H1 (cell line): ENCODE measurements around the gene DNAJC11. TPM values are rescaled to one million over a fixed set of nuclear protein-coding genes. Genes with fewer than 3 reads are reported as not detected.
A peak's percentile ranks its signal among the peaks of the same experiment; 100 is the strongest.

Source experiments
- CTCF ChIA-PET: fragments of 300-600 bp; sonication (Branson Sonifier 250); formaldehyde crosslinking; loops from one replicate; lab custom pipeline; 2021; ENCODE audit not compliant: partially characterized antibody; lab: Charles Lee
- POLR2A ChIA-PET: fragments of 300-600 bp; sonication (Branson Sonifier 250); formaldehyde crosslinking; loops from one replicate; lab custom pipeline; 2021; ENCODE audit warnings: inconsistent platforms; ENCODE audit not compliant: partially characterized antibody; lab: Charles Lee
- DNase-seq, 2 experiments: peaks; one replicate each; pipeline versions ENCODE4 v3.0.0 to v3.0.0-alpha.2; 2010 to 2022; ENCODE audit warnings: low spot score in 2 of 2, low read depth in 1 of 2, mixed read lengths in 1 of 2
- FAIRE-seq: peaks from 2 replicates; lab custom pipeline; 2011; peaks lifted over from hg19 to GRCh38; lab: Jason Lieb, UNC
- H2AFZ ChIP-seq: 2 replicates; pipeline ENCODE4 v1.8.1; 2012; ENCODE audit warnings: low read length, inconsistent platforms
- H2AK5ac ChIP-seq: 2 replicates; pipeline ENCODE4 v1.6.1; 2013; ENCODE audit warnings: low read depth, low read length
- H2BK120ac ChIP-seq: replicated peaks from 2 replicates; pipeline ENCODE3; 2013; ENCODE audit warnings: low read depth, low read length, inconsistent platforms
- H2BK12ac ChIP-seq: 2 replicates; pipeline ENCODE4 v1.6.1; 2013; ENCODE audit warnings: low read depth, low read length
- H2BK15ac ChIP-seq: 2 replicates; pipeline ENCODE4 v1.6.1; 2013; ENCODE audit warnings: low read length
- H2BK20ac ChIP-seq: 2 replicates; pipeline ENCODE4 v1.6.1; 2013; ENCODE audit warnings: low read length
- H2BK5ac ChIP-seq: 2 replicates; pipeline ENCODE4 v1.6.1; 2013; ENCODE audit warnings: low read depth, low read length
- H3K14ac ChIP-seq: 2 replicates; pipeline ENCODE4 v1.6.1; 2013; ENCODE audit warnings: inconsistent platforms; ENCODE audit not compliant: insufficient read length
- H3K18ac ChIP-seq: 2 replicates; pipeline ENCODE4 v1.6.1; 2013; ENCODE audit warnings: low read length; ENCODE audit errors: extremely low read depth
- H3K23ac ChIP-seq: 2 replicates; pipeline ENCODE4 v1.6.1; 2013; ENCODE audit warnings: inconsistent platforms; ENCODE audit not compliant: insufficient read length
- H3K23me2 ChIP-seq: 2 replicates; pipeline ENCODE4 v1.6.1; 2013; ENCODE audit warnings: low read depth, low read length
- H3K27ac ChIP-seq: 2 replicates; pipeline ENCODE4 v1.6.1; 2011; ENCODE audit warnings: low read depth, low read length, inconsistent platforms
- H3K27me3 ChIP-seq, 4 experiments: replicated peaks in 1 of 4; 1 replicate in 1 of 4; 2 replicates in 3 of 4; pipeline versions ENCODE4 v1.6.1 to v1.8.1; 2011 to 2013; ENCODE audit warnings: low read length in 3 of 4, mild to moderate bottlenecking in 3 of 4, inconsistent platforms in 2 of 4, mixed read lengths in 2 of 4, moderate library complexity in 1 of 4; ENCODE audit not compliant: control insufficient read depth in 3 of 4, insufficient read depth in 3 of 4; ENCODE audit errors: extremely low read depth in 1 of 4
- H3K36me3 ChIP-seq, 4 experiments: 2 replicates each; pipeline versions ENCODE4 v1.6.1 to v1.8.1; 2011 to 2013; ENCODE audit warnings: mild to moderate bottlenecking in 4 of 4, low read length in 3 of 4, moderate library complexity in 2 of 4, control low read depth in 1 of 4, inconsistent platforms in 1 of 4; ENCODE audit not compliant: insufficient read depth in 4 of 4, control insufficient read depth in 2 of 4
- H3K4ac ChIP-seq: replicated peaks from 2 replicates; pipeline ENCODE3; 2013; ENCODE audit warnings: low read length, low read depth, mixed read lengths, inconsistent platforms; ENCODE audit not compliant: insufficient read length
- H3K4me1 ChIP-seq, 4 experiments: replicated peaks in 1 of 4; 1 replicate in 1 of 4; 2 replicates in 3 of 4; pipeline versions ENCODE4 v1.6.1 to v1.8.1; 2011 to 2013; ENCODE audit warnings: low read length in 3 of 4, inconsistent platforms in 2 of 4, mixed read lengths in 1 of 4; ENCODE audit not compliant: insufficient read depth in 4 of 4, control insufficient read depth in 3 of 4
- H3K4me2 ChIP-seq, 2 experiments: 2 replicates each; pipeline versions ENCODE4 v1.6.1 to v1.8.1; 2011 to 2013; ENCODE audit warnings: low read depth in 2 of 2, low read length in 2 of 2, control low read depth in 1 of 2, inconsistent platforms in 1 of 2, mild to moderate bottlenecking in 1 of 2; ENCODE audit not compliant: insufficient read depth in 1 of 2
- H3K4me3 ChIP-seq, 4 experiments: fragments of 200-600, 300-600 bp in 1 of 4; sonication (generic), shearing (Covaris generic), sonication (Bioruptor Twin) in 1 of 4; 2 replicates each; pipeline versions ENCODE4 v1.5.1 to v1.8.1; 2011 to 2016; ENCODE audit warnings: low read length in 4 of 4, low read depth in 3 of 4, control low read depth in 2 of 4, inconsistent platforms in 2 of 4, mild to moderate bottlenecking in 2 of 4, mixed read lengths in 1 of 4, moderate library complexity in 1 of 4; ENCODE audit not compliant: insufficient read depth in 2 of 4; ENCODE audit errors: extremely low read depth in 1 of 4
- H3K56ac ChIP-seq: replicated peaks from 2 replicates; pipeline ENCODE3; 2013; ENCODE audit warnings: low read depth, mild to moderate bottlenecking, mixed read lengths, low read length, inconsistent platforms; ENCODE audit not compliant: insufficient read length
- H3K79me1 ChIP-seq: 2 replicates; pipeline ENCODE4 v1.6.1; 2013; ENCODE audit warnings: low read depth, low read length, control low read depth
- H3K79me2 ChIP-seq, 2 experiments: 2 replicates each; pipeline versions ENCODE4 v1.6.1 to v1.8.1; 2012 to 2013; ENCODE audit warnings: low read length in 2 of 2, mild to moderate bottlenecking in 2 of 2, inconsistent platforms in 1 of 2; ENCODE audit not compliant: insufficient read depth in 2 of 2, control insufficient read depth in 1 of 2
- H3K9ac ChIP-seq, 4 experiments: replicated peaks in 1 of 4; 1 replicate in 1 of 4; 2 replicates in 3 of 4; pipeline versions ENCODE4 v1.6.1 to v1.8.1; 2011 to 2013; ENCODE audit warnings: low read depth in 3 of 4, low read length in 3 of 4, control low read depth in 2 of 4, mild to moderate bottlenecking in 2 of 4, moderate library complexity in 2 of 4, inconsistent platforms in 1 of 4; ENCODE audit errors: extremely low read depth in 1 of 4
- H3K9me3 ChIP-seq, 2 experiments: 2 replicates each; pipeline versions ENCODE4 v1.6.1 to v1.8.1; 2012 to 2013; ENCODE audit warnings: mild to moderate bottlenecking in 2 of 2, moderate library complexity in 2 of 2, control low read depth in 1 of 2, inconsistent platforms in 1 of 2, low read depth in 1 of 2, low read length in 1 of 2, mixed read lengths in 1 of 2; ENCODE audit not compliant: insufficient read depth in 2 of 2
- H4K20me1 ChIP-seq, 2 experiments: replicated peaks in 1 of 2; 2 replicates each; pipeline versions ENCODE3 to v1.8.1; 2011 to 2013; ENCODE audit warnings: inconsistent platforms in 2 of 2, low read length in 2 of 2, mild to moderate bottlenecking in 1 of 2; ENCODE audit not compliant: insufficient read depth in 2 of 2, control insufficient read depth in 1 of 2
- H4K5ac ChIP-seq: 2 replicates; pipeline ENCODE4 v1.6.1; 2013; ENCODE audit warnings: low read length, low read depth, mixed read lengths, inconsistent platforms; ENCODE audit not compliant: insufficient read length
- H4K8ac ChIP-seq: 2 replicates; pipeline ENCODE4 v1.8.0; 2013; ENCODE audit warnings: mild to moderate bottlenecking, moderate library complexity, low read length, inconsistent platforms; ENCODE audit not compliant: insufficient read depth; ENCODE audit errors: extremely low read depth
- H4K91ac ChIP-seq: replicated peaks from 2 replicates; pipeline ENCODE3; 2013; ENCODE audit warnings: low read length, mixed read lengths, inconsistent platforms; ENCODE audit not compliant: insufficient read length
- BRCA1 ChIP-seq: IDR thresholded peaks from 2 replicates; pipeline ENCODE4 v1.6.1; 2012; ENCODE audit warnings: low read depth, low read length, improper control_type of control experiment
- CHD1 ChIP-seq: IDR thresholded peaks from 2 replicates; pipeline ENCODE4 v1.6.1; 2012; ENCODE audit warnings: low read depth, low read length, improper control_type of control experiment
- EGR1 ChIP-seq: IDR thresholded peaks from 2 replicates; pipeline ENCODE4 v1.6.1; 2011; ENCODE audit warnings: low read depth, low read length, borderline replicate concordance
- FOSL1 ChIP-seq: IDR thresholded peaks from 2 replicates; pipeline ENCODE4 v1.6.1; 2011; ENCODE audit warnings: mild to moderate bottlenecking, low read depth, low read length, moderate library complexity; ENCODE audit not compliant: insufficient read depth
- GTF2F1 ChIP-seq: IDR thresholded peaks from 2 replicates; pipeline ENCODE4 v1.6.1; 2012; ENCODE audit warnings: low read depth, low read length, improper control_type of control experiment, borderline replicate concordance
- HDAC2 ChIP-seq, 2 experiments: fragments of 300-600 bp in 1 of 2; sonication (generic) in 1 of 2; IDR thresholded peaks; 2 replicates each; pipeline ENCODE4 v1.6.1; 2011 to 2012; ENCODE audit warnings: low read depth in 2 of 2, low read length in 2 of 2, mild to moderate bottlenecking in 2 of 2, moderate library complexity in 2 of 2, borderline replicate concordance in 1 of 2, inconsistent platforms in 1 of 2
- NRF1 ChIP-seq: IDR thresholded peaks from 2 replicates; pipeline ENCODE4 v1.6.1; 2011; ENCODE audit warnings: mild to moderate bottlenecking, low read depth, low read length, improper control_type of control experiment
- POLR2A ChIP-seq, 2 experiments: IDR thresholded peaks; 1 replicate in 1 of 2; 2 replicates in 1 of 2; pipeline ENCODE4 v1.6.1; 2011; ENCODE audit warnings: low read depth in 2 of 2, low read length in 2 of 2, mild to moderate bottlenecking in 2 of 2; ENCODE audit errors: control extremely low read depth in 1 of 2
- POU5F1 ChIP-seq: IDR thresholded peaks from 2 replicates; pipeline ENCODE4 v1.6.1; 2011; ENCODE audit warnings: low read depth, mild to moderate bottlenecking, low read length, moderate library complexity
- SAP30 ChIP-seq: fragments of 300-600 bp; sonication (generic); IDR thresholded peaks from 2 replicates; pipeline ENCODE4 v1.7.1; 2012; ENCODE audit warnings: low read length, moderate library complexity, mild to moderate bottlenecking, inconsistent platforms; ENCODE audit not compliant: insufficient read depth, insufficient replicate concordance
- TCF12 ChIP-seq: IDR thresholded peaks from 2 replicates; pipeline ENCODE4 v1.6.1; 2011; ENCODE audit warnings: low read depth, mild to moderate bottlenecking, low read length
- WGBS, 2 experiments: shearing (Covaris generic) in 1 of 2; methylation state at CpG; one replicate each; pipeline versions ENCODE4 v1.1.6 to v1.1.7; 2013 to 2015; ENCODE audit warnings: low lambda C conversion rate in 2 of 2, mixed read lengths in 2 of 2, inconsistent platforms in 1 of 2, low coverage in 1 of 2, missing lambda C conversion rate in 1 of 2; ENCODE audit not compliant: insufficient replicate concordance in 2 of 2, insufficient coverage in 1 of 2, insufficient read length in 1 of 2; ENCODE audit errors: extremely low coverage in 1 of 2, missing lambda C conversion rate in 1 of 2; 5-methylcytosine and 5-hydroxymethylcytosine counted together
- polyA plus RNA-seq, 7 experiments: library from polyadenylated mRNA; depleted of rRNA in 3 of 7; stranded (reverse) in 5 of 7; unstranded in 2 of 7; fragments of >200 nt in 5 of 7; fragments of 200-250 nt in 2 of 7; gene quantifications; 1 replicate in 5 of 7; 2 replicates in 1 of 7; 4 replicates in 1 of 7; pipeline versions ENCODE4 v1.2.1 to v1.2.3, GENCODE V29; 2011 to 2013; ENCODE audit warnings: missing spikeins in 2 of 7, mixed read lengths in 2 of 7
- total RNA-seq: library from RNA; stranded (reverse); fragmentation: NEBNext Ultra II Directional; extraction: Animal tissue kit (Norgen Biotek cat#: 25700); gene quantifications from 2 replicates; pipeline ENCODE4 v1.2.1, GENCODE V29; 2021

The DNAJC11 gene
- total and polyA plus RNA-seq, 2 of the 8 experiments (the other 6 are each of a cell fraction or from before 2014, with no cell fraction given) = 43.9 to 90.9 TPM

- Histone ChIP-seq H3K27ac (no peak overlapping the region), H2AFZ (no peak overlapping the region), H2BK20ac (no peak overlapping the region), H2BK12ac (peak overlapping the region; percentile 50; the same call in 1 of the 2 replicates), H3K79me1 (peaks cover 21% of the 10 kb centered on the region), H3K9ac (peak overlapping the region; percentile 56 to 91 (median 78)), H3K18ac (peak overlapping the region; percentile 97), H3K36me3 (peaks cover 8 to 20% (median 18%) of the 10 kb centered on the region in 4 experiments; a peak in 7 of 8 replicates), H4K5ac (peak overlapping the region; percentile 23), H3K4me1 (peaks cover 2 to 13% (median 9%) of the 10 kb centered on the region in 4 experiments), H3K4me2 (peak overlapping the region; percentile 91 to 94), H3K56ac (peak overlapping the region; percentile 67), H3K79me2 (peaks cover 22 to 54% of the 10 kb centered on the region in 2 experiments; a peak in 3 of 4 replicates), H2BK120ac (no peak overlapping the region), H3K4me3 (peak overlapping the region; percentile 75 to 92 (median 86)), H3K14ac (no peak overlapping the region), H4K91ac (peak overlapping the region; percentile 79), H2BK5ac (peak overlapping the region; percentile 24; the same call in 1 of the 2 replicates), H4K8ac (no peak overlapping the region), H2BK15ac (no peak overlapping the region), H4K20me1 (peaks cover 27 to 32% of the 10 kb centered on the region in 2 experiments), H3K9me3 (no peaks in the 10 kb centered on the region), H3K4ac (peak overlapping the region; percentile 95), H3K23me2 (peaks cover 18% of the 10 kb centered on the region), H2AK5ac (no peak overlapping the region; the same call in 1 of the 2 replicates), H3K27me3 (no peaks in the 10 kb centered on the region; a peak in 1 of 7 replicates), H3K23ac (no peak overlapping the region)
- WGBS, 2 experiments = 4% methylated on average over 40 of the region's 40 CpGs; no CpG with 5 or more reads in 1 of the 2 experiments
- POLR2A ChIA-PET = interaction anchor here (0.6 to 10.8 kb wide), 20 partner anchors 9 to 402 kb away, joined by 3 to 196 read pairs (median 4); partner anchors contain the start of genes NOL9, PHF13, TAS1R1 and THAP3
- CTCF ChIA-PET = interaction anchor here (0.7 to 3.3 kb wide), 15 partner anchors 9 to 163 kb away, joined by 3 to 16 read pairs (median 4); partner anchors contain the start of genes NOL9, PHF13 and TAS1R1
- DNase-seq (peak in 1 of 2 experiments; percentile 58), FAIRE-seq (no peak)
- TF ChIP-seq GTF2F1 (no peak), SAP30 (no peak), TCF12 (no peak), FOSL1 (no peak), HDAC2 (IDR thresholded peaks at IDR 0.05; ENCODE audit: borderline replicate concordance in 1 of 2, low read depth in 2 of 2, low read length in 2 of 2) (no peak), POU5F1 (no peak), POLR2A (IDR thresholded peaks at IDR 0.05; ENCODE audit: control extremely low read depth in 1 of 2, low read depth in 2 of 2, low read length in 2 of 2) (no peak; a peak in 1 of 3 replicates), CHD1 (no peak), BRCA1 (no peak), EGR1 (no peak), NRF1 (no peak)
These were observed 100.3 kb downstream of the DNAJC11 start for GRCh38 chr1:6601049-6601922.
